GM12801 (cell line): Measurements from ENCODE around the gene NEK6.

Source experiments
- TF ChIP-seq, protein P1 (sequence below): IDR thresholded peaks from one replicate; pipeline ENCODE4 v1.5.1; 2011; ENCODE audit warnings: control low read depth; ENCODE audit not compliant: insufficient read length; ENCODE audit errors: extremely low read depth

Gene NEK6

GRCh38 chr9:124279531-124280175 lies 21.9 kb downstream of the NEK6 start:
- TF ChIP-seq, protein P1, sequence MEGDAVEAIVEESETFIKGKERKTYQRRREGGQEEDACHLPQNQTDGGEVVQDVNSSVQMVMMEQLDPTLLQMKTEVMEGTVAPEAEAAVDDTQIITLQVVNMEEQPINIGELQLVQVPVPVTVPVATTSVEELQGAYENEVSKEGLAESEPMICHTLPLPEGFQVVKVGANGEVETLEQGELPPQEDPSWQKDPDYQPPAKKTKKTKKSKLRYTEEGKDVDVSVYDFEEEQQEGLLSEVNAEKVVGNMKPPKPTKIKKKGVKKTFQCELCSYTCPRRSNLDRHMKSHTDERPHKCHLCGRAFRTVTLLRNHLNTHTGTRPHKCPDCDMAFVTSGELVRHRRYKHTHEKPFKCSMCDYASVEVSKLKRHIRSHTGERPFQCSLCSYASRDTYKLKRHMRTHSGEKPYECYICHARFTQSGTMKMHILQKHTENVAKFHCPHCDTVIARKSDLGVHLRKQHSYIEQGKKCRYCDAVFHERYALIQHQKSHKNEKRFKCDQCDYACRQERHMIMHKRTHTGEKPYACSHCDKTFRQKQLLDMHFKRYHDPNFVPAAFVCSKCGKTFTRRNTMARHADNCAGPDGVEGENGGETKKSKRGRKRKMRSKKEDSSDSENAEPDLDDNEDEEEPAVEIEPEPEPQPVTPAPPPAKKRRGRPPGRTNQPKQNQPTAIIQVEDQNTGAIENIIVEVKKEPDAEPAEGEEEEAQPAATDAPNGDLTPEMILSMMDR: no peak

GRCh38 chr9:124280176-124280691 lies 22.5 kb downstream of the NEK6 start:
- TF ChIP-seq, protein P1: no peak

GRCh38 chr9:124281931-124282371 lies 24.2 kb downstream of the NEK6 start:
- TF ChIP-seq, protein P1: no peak

DNA sequence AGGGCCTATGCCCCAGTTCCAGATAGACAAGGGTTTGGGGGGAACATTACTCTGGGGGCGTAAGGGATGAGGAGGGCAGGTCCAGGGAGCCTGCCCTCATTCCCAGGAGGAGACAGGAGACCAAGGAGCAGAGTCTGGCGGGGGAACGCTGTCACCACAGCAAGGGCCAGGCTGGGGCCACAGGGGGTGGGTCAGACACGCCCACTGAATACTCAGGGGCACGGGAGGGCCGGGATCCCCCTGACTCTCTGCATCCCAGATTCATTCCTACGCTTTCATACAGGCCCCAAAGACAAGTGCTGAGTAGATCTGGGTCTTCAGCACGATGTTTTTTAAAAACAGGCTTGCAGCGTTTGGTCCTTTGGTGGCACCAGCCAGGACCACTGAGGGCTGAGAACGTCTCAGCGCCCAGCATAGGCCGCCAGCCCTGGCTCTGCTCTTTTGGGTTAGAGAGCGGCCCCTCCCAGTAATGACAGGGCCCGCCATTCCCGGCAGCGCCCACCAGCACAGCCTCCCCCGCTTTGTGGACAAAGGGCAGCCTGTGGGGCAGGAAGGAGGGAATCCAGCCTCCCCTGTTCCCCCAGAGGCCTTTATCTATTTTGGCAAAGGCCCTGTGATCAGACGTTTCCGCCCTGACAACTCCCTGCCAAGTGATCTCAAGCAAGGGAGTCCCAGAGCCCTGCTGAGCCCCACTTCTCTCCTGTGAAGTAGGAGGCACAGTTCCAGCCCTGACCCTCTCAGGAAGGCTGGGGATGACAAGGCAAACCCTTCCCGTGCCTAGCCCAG lies 24.9 kb downstream of the NEK6 start:
- TF ChIP-seq, protein P1: no peak

DNA sequence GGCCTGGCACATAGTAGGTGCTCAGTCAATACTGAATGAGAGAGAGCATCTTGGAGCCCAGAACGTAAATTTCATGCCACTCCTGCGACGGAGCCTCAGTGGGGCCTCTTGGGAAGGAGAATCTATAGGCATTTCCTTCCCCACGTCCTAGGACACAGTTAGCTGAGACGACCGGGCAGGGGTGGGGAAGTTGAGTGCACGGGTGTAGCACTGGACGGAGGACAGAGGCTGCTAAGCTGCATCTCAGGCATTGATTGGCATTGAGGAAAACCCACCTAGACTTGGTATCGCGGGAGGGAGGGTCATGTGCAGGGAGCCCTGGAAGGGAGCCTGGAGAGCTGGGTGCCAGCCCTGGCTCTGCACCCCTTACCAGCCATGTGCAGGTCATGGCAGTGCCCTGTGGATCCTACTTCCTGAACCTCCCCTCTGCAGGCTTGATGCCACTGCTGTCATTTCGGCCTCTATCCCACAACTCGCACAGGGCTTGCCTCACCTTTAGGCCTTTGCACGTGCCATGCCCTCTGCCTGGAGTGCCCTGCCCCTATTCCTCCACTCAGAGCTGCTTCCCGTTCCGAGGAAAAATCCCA lies 25.6 kb downstream of the NEK6 start:
- TF ChIP-seq, protein P1: no peak

DNA sequence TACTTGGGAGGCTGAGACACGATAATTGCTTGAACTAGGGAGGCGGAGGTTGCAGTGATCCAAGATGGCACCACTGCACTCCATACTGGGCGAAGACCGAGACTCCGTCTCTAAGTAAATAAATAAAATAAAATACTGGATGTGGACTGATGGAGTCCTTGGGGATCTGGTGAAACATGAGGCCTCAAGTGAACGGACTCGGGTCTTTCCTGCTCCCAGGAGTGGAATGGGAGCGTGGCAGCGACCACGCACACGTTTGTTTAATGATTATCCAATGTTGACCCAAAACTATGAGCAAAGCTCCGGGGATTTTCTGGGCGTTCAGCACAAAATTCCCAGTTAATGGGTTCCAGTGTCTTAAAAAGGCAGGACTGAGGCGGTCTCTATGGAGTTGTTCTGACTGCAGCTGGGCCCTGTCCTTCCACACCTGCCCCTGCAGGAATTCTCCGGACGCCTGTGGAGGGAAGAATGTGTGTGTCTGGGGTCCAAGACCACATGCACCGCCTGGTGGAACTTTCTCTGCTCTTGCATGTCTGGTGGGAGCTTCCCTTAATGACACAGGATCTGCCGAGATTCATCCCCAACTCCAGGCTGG lies 26.6 kb downstream of the NEK6 start:
- TF ChIP-seq, protein P1: no peak

DNA sequence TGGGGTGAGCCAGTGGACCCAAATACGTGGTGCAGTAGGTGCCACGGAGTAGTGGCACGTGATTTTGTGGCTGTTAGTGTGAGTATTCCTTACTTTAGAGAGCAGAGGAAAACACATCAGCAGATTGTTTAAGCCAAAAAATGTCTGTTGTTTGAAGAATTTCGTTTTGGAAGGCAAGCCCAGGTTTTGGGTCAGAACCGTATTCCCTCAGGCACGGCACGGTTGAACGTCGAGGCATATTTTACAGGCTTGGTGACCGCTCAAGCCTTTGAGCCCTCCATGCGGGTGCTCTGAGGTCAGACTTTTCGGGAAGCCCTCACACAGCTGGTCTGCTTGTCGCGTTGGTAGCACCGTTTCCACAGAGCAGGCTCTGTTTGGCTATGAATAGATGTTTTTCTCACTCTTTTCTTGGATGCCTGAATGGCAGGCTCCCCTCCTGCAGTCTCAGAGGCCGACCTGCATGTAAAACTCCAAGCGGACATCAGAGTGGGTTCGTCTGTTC lies 27.2 kb downstream of the NEK6 start:
- TF ChIP-seq, protein P1: no peak
